GM21723 (cell line): ENCODE results near the gene GPRC5A.

ENCODE experiments used
- ATAC-seq: cut with Tn5 transposase; IDR thresholded peaks from one replicate; pipeline ENCODE4 v1.9.1; 2021; ENCODE audit warnings: mild to moderate bottlenecking, moderate library complexity; ENCODE audit not compliant: unreplicated experiment

Gene GPRC5A

GRCh38 chr12:12909228-12909994 is 18.0 kb downstream of the GPRC5A start:
- ATAC-seq = no peak

- no peak for ATAC-seq
Observed at GRCh38 chr12:12909995-12910420, 18.6 kb downstream of the GPRC5A start.

- no peak for ATAC-seq
Observed at GRCh38 chr12:12912711-12913110, 21.3 kb downstream of the GPRC5A start.

GRCh38 chr12:12915656-12916055 is 24.3 kb downstream of the GPRC5A start:
- no peak for ATAC-seq

- ATAC-seq = peak; percentile 97
Observed at GRCh38 chr12:12916135-12916944, 25.0 kb downstream of the GPRC5A start.

GRCh38 chr12:12917517-12917916 is 26.2 kb downstream of the GPRC5A start:
- no peak for ATAC-seq

- no peak for ATAC-seq
Observed at GRCh38 chr12:12918781-12919389, 27.5 kb downstream of the GPRC5A start.

GRCh38 chr12:12919666-12920435 is 28.5 kb downstream of the GPRC5A start:
- no peak for ATAC-seq

GRCh38 chr12:12922191-12922616 is 30.8 kb downstream of the GPRC5A start:
- ATAC-seq = no peak

GRCh38 chr12:12922978-12923377 is 31.6 kb downstream of the GPRC5A start:
- ATAC-seq = no peak

- no peak for ATAC-seq
Observed at GRCh38 chr12:12924169-12924568, 32.8 kb downstream of the GPRC5A start.

GRCh38 chr12:12925388-12925787 is 34.0 kb downstream of the GPRC5A start:
- ATAC-seq = no peak

- ATAC-seq = no peak
Observed at GRCh38 chr12:12926571-12927071, 35.3 kb downstream of the GPRC5A start.

- no peak for ATAC-seq
Observed at GRCh38 chr12:12927211-12928079, 36.1 kb downstream of the GPRC5A start.

- ATAC-seq = no peak
Observed at GRCh38 chr12:12929696-12930095, 38.3 kb downstream of the GPRC5A start.

GRCh38 chr12:12930633-12931219 is 39.4 kb downstream of the GPRC5A start:
- ATAC-seq = no peak

GRCh38 chr12:12933742-12934141 is 42.4 kb downstream of the GPRC5A start:
- ATAC-seq = no peak

- ATAC-seq = no peak
Observed at GRCh38 chr12:12934556-12934955, 43.2 kb downstream of the GPRC5A start.

GRCh38 chr12:12936983-12937491 is 45.7 kb downstream of the GPRC5A start:
- ATAC-seq = no peak
